Esophagus muscularis mucosa (tissue), 4 donors: ENCODE data around the gene DOCK2. TPM values are rescaled to one million over a fixed set of nuclear protein-coding genes. Genes with fewer than 3 reads are reported as not detected.

ENCODE experiments used
- DNase-seq: peaks from one replicate; pipeline ENCODE4 v3.0.0-alpha.2; 2017; ENCODE audit errors: extremely low spot score
- H3K27ac ChIP-seq, 4 donors: fragments of 200-600 bp; sonication (generic); replicated peaks in 1 of 4; 1 replicate in 3 of 4; 2 replicates in 1 of 4; pipeline ENCODE4 v1.5.1; 2016 to 2019; ENCODE audit warnings: mild to moderate bottlenecking in 1 of 4
- H3K27me3 ChIP-seq, 4 donors: fragments of 200-600 bp; sonication (generic); one replicate each; pipeline versions ENCODE4 v1.5.1 to v1.6.0; 2016 to 2019
- H3K36me3 ChIP-seq, 4 donors: fragments of 200-600 bp; sonication (generic); one replicate each; pipeline ENCODE4 v1.5.1; 2016 to 2019
- H3K4me1 ChIP-seq, 4 donors: fragments of 200-600 bp; sonication (generic); one replicate each; pipeline ENCODE4 v1.5.1; 2016 to 2019
- H3K4me3 ChIP-seq, 4 donors: fragments of 200-600 bp; sonication (generic); 1 replicate in 2 of 4; 2 replicates in 2 of 4; pipeline ENCODE4 v1.5.1; 2016 to 2019; ENCODE audit warnings: mild to moderate bottlenecking in 4 of 4, moderate library complexity in 1 of 4
- H3K9me3 ChIP-seq, 4 donors: fragments of 200-600 bp; sonication (generic); 1 replicate in 3 of 4; 2 replicates in 1 of 4; pipeline ENCODE4 v1.5.1; 2016 to 2019
- EP300 ChIP-seq: sonication (generic); formaldehyde crosslinking; IDR thresholded peaks from one replicate; pipeline ENCODE4 v1.6.1; 2017; ENCODE audit warnings: antibody characterized with exemption
- POLR2A ChIP-seq: fragments of 450-650 bp; IDR thresholded peaks from one replicate; pipeline ENCODE4 v1.6.1; 2017; ENCODE audit warnings: antibody characterized with exemption, moderate library complexity, mild to moderate bottlenecking, low read depth
- POLR2AphosphoS5 ChIP-seq, 2 donors: sonication (generic); formaldehyde crosslinking; IDR thresholded peaks; one replicate each; pipeline ENCODE4 v1.6.1; 2017; ENCODE audit warnings: antibody characterized with exemption in 2 of 2
- WGBS: methylation state at CpG from one replicate; pipeline ENCODE4 v1.1.5; 2018; 5-methylcytosine and 5-hydroxymethylcytosine counted together
- intact Hi-C: fragments of 100-400 bp; cut with DNase I; formaldehyde crosslinking; loops from one replicate; pipeline ENCODE4 v1.15.1; 2023
- total RNA-seq, 4 donors: library from RNA; depleted of rRNA; stranded (reverse); fragments of >200 nt; gene quantifications; one replicate each; pipeline versions ENCODE4 v1.1.0 to v1.2.1, GENCODE V29; 2016
- TF ChIP-seq, protein P1 (sequence below), 3 experiments: fragments of 200-600 bp in 2 of 3; fragments of 450-650 bp in 1 of 3; sonication (generic) in 2 of 3; IDR thresholded peaks; one replicate each; pipeline ENCODE4 v1.5.1; 2017 to 2019; ENCODE audit warnings: antibody characterized with exemption in 3 of 3, mild to moderate bottlenecking in 2 of 3, moderate library complexity in 1 of 3

DOCK2 gene
- total RNA-seq, 4 donors from 2014 or later, result 9.2 to 18.3 (median 13.7) TPM

DNA sequence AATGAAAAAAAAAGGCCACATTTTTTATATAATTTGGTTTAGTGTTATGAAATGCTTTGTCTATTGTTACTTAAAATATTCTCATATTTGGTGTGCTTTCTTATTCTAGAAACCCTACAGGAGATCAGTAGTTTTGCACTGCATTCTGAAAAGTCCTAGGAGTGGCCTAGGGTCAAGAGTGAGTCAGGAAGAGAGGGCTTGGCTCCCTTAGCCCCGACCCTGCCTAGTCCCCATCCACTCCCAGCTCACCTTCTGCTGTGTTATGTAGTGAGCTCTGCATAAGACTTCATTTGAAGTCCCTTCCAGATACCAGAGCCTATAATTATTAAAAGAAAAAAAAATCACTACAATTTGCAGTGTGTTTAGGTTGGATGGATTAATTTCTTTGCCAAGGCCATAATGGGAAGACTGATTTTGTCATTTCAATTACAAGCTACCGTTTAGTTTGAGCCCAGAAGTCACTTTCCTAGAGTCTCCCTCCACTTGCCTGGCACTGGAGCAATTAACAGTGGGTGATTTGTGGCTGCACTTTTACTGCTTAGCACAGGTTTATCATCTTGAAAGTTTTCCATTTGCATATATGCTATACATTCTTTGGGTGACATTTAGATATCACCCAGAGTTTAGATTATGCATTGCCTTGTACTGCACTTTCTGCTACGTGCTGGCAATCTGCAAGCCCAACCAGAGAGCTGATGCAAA, 199.9 kb downstream of the DOCK2 start:
- no peak for DNase-seq
- Histone ChIP-seq H3K4me3 (no peak overlapping the region), H3K4me1 (no peaks in the 10 kb centered on the region), H3K36me3 (no peaks in the 10 kb centered on the region), H3K27ac (no peak overlapping the region), H3K9me3 (no peaks in the 10 kb centered on the region), H3K27me3 (no peaks in the 10 kb centered on the region)
- intact Hi-C loops, result no loop called here
- 52% methylated on average over 3 of the region's 3 CpGs for WGBS
- TF ChIP-seq POLR2A, result no peak
- TF ChIP-seq, protein P1, sequence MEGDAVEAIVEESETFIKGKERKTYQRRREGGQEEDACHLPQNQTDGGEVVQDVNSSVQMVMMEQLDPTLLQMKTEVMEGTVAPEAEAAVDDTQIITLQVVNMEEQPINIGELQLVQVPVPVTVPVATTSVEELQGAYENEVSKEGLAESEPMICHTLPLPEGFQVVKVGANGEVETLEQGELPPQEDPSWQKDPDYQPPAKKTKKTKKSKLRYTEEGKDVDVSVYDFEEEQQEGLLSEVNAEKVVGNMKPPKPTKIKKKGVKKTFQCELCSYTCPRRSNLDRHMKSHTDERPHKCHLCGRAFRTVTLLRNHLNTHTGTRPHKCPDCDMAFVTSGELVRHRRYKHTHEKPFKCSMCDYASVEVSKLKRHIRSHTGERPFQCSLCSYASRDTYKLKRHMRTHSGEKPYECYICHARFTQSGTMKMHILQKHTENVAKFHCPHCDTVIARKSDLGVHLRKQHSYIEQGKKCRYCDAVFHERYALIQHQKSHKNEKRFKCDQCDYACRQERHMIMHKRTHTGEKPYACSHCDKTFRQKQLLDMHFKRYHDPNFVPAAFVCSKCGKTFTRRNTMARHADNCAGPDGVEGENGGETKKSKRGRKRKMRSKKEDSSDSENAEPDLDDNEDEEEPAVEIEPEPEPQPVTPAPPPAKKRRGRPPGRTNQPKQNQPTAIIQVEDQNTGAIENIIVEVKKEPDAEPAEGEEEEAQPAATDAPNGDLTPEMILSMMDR (IDR thresholded peaks at IDR 0.05), result no peak

DNA sequence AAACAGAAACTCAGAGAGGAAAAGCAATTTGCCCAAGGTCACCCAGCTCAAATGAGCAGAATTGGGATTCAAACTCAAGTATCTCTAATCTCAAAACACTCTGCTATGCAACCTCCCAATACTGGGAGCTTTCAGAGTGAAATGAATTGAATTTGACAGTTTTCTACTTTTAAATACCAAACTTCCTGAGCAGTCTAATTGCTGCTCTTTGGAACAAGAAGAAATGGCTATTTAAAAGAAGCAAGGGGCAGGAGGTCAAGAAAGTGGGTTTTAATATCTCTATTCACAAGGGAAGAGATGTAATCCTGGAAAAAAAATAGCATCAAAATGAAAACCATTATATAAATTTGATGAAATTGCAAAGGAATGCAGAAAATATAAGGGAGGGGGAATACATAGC, 200.6 kb downstream of the DOCK2 start:
- Histone ChIP-seq H3K4me3 (no peak overlapping the region), H3K4me1 (no peaks in the 10 kb centered on the region), H3K9me3 (no peaks in the 10 kb centered on the region), H3K36me3 (no peaks in the 10 kb centered on the region), H3K27ac (no peak overlapping the region), H3K27me3 (no peaks in the 10 kb centered on the region)
- no peak for DNase-seq
- intact Hi-C loops, result no loop called here
- TF ChIP-seq POLR2A (no peak), POLR2AphosphoS5 (IDR thresholded peaks at IDR 0.05) (no peak), EP300 (no peak)
- TF ChIP-seq, protein P1 (IDR thresholded peaks at IDR 0.05), result no peak

DNA sequence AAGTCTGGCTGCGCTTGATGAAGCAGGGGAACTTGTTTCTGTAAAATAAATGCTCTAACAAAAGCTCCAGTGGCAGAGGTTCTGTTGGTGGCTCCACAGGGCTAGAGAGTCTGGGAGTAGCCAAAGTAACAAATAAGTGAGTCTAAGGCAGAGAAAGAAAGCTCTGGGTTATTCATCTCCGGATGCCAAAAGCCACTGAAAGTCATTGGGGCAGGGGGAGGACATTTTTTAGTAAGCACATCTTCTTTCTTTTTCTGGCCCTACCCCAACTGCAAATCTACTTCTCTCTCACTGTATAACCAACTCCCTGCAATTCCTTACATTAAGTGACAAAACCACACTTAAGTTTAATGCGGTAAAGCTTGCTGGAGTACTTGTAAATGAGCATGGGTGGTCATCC, 201.6 kb downstream of the DOCK2 start:
- H3K9me3 ChIP-seq, result no peaks in the 10 kb centered on the region
- no peaks in the 10 kb centered on the region for H3K4me1 ChIP-seq
- H3K27ac ChIP-seq, result no peak overlapping the region
- WGBS, result 87% methylated on average over 3 of the region's 3 CpGs
- no peak for DNase-seq
- H3K36me3 ChIP-seq, result no peaks in the 10 kb centered on the region
- intact Hi-C loops, result no loop called here
- H3K4me3 ChIP-seq, result no peak overlapping the region
- no peaks in the 10 kb centered on the region for H3K27me3 ChIP-seq
- TF ChIP-seq POLR2A (no peak), EP300 (no peak), POLR2AphosphoS5 (IDR thresholded peaks at IDR 0.05) (no peak)
- TF ChIP-seq, protein P1 (IDR thresholded peaks at IDR 0.05), result no peak

DNA sequence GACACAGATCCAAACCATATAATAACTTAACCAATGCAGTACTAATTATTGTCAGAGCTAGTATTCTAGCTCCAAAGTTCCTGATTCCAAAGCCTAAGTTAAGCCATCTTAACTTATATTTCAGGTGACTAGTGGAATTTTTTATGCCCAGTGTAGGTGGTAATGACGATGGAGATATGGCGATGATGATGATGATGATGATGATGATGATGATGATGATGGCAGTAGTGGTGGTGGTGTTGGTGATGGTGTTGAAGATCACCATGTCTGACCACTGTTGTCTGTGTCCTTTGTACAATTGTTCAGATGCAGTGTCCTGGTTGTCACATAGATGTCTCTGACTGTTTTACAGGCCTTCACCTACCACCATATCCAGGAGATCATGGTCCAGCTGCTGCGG, 203.3 kb downstream of the DOCK2 start:
- H3K4me3 ChIP-seq, result no peak overlapping the region
- no peaks in the 10 kb centered on the region for H3K36me3 ChIP-seq
- WGBS, result 96% methylated on average over 3 of the region's 3 CpGs
- no peak overlapping the region for H3K27ac ChIP-seq
- intact Hi-C loops, result no loop called here
- H3K27me3 ChIP-seq, result no peaks in the 10 kb centered on the region
- H3K9me3 ChIP-seq, result no peaks in the 10 kb centered on the region
- no peaks in the 10 kb centered on the region for H3K4me1 ChIP-seq
- TF ChIP-seq POLR2AphosphoS5 (IDR thresholded peaks at IDR 0.05) (no peak), EP300 (no peak), POLR2A (no peak)
- TF ChIP-seq, protein P1 (IDR thresholded peaks at IDR 0.05), result no peak
- DNase-seq, result no peak

DNA sequence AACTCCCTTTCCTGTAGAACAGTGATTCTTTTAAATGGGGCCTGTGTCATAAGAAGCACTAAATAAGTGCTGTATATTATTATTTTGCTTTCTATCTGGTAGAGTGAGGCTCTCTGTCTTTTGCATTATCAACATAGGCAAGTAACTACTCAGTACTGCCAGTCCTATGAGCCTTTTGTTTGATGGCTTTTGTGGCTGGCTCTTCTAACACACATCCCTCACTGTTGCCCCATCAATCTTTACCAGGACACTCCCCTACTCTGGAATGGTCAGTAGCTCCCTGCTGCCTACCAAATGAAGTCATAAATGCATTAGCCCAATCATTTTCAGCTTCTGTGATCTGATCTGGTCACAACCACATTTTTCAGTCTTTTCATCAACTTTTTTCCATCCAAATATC, 205.6 kb downstream of the DOCK2 start:
- no peaks in the 10 kb centered on the region for H3K4me1 ChIP-seq
- H3K36me3 ChIP-seq, result no peaks in the 10 kb centered on the region
- no peak overlapping the region for H3K4me3 ChIP-seq
- TF ChIP-seq POLR2A (no peak), POLR2AphosphoS5 (IDR thresholded peaks at IDR 0.05) (no peak), EP300 (no peak)
- TF ChIP-seq, protein P1 (IDR thresholded peaks at IDR 0.05), result no peak
- no peak for DNase-seq
- no peaks in the 10 kb centered on the region for H3K27me3 ChIP-seq
- H3K9me3 ChIP-seq, result no peaks in the 10 kb centered on the region
- no peak overlapping the region for H3K27ac ChIP-seq
- intact Hi-C loops, result no loop called here
